Hepatocyte (in vitro differentiated cells): ENCODE results near the gene KLHL30.

Experiments used
- EZH2 ChIP-seq: fragments of 200-600 bp; sonication (generic); IDR thresholded peaks from 2 replicates; pipeline ENCODE4 v1.6.1; 2016; ENCODE audit warnings: antibody characterized with exemption, mild to moderate bottlenecking, borderline replicate concordance
- TF ChIP-seq, protein P1 (sequence below): fragments of 200-600 bp; sonication (generic); IDR thresholded peaks from 2 replicates; pipeline ENCODE4 v1.5.1; 2016; ENCODE audit warnings: antibody characterized with exemption, mild to moderate bottlenecking; ENCODE audit not compliant: poor library complexity

DNA sequence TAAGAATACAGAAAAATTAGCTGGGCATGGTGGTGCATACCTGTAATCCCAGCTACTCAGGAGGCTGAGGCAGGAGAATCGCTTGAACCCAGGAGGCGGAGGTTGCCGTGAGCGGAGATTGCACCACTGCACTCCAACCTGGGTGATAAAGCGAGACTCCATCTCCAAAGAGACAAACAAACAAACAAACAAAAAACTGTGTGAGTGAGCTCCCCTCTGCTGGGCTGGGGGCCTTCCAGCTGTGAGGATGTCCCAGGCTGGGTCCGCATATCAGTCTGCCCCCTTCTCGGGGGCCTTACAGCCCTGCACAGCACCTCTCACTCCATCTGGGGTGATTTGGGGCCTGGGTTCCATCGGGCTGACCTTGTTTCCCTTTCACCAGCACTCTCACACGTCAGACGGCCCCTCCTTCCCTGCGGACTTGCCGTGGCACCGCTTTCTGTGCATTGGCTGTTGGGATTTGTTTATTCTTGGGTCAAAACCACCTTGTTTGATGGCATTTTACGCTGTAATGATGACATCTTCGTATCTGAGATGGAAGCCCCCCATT, 2.8 kb upstream of the KLHL30 start:
- TF ChIP-seq EZH2: no peak
- TF ChIP-seq, protein P1, sequence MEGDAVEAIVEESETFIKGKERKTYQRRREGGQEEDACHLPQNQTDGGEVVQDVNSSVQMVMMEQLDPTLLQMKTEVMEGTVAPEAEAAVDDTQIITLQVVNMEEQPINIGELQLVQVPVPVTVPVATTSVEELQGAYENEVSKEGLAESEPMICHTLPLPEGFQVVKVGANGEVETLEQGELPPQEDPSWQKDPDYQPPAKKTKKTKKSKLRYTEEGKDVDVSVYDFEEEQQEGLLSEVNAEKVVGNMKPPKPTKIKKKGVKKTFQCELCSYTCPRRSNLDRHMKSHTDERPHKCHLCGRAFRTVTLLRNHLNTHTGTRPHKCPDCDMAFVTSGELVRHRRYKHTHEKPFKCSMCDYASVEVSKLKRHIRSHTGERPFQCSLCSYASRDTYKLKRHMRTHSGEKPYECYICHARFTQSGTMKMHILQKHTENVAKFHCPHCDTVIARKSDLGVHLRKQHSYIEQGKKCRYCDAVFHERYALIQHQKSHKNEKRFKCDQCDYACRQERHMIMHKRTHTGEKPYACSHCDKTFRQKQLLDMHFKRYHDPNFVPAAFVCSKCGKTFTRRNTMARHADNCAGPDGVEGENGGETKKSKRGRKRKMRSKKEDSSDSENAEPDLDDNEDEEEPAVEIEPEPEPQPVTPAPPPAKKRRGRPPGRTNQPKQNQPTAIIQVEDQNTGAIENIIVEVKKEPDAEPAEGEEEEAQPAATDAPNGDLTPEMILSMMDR: no peak
